K562 (cell line): ENCODE results near the gene CUL9. TPM values are rescaled to one million over a fixed set of nuclear protein-coding genes. Genes with fewer than 3 reads are reported as not detected.

Experiments used
- CBFB ChIP-seq: sonication (generic); formaldehyde crosslinking; IDR thresholded peaks from 2 replicates; pipeline ENCODE4 v1.4.0; 2020; ENCODE audit warnings: mild to moderate bottlenecking, missing genetic modification reagents
- CEBPB ChIP-seq: fragments of 450-650 bp; IDR thresholded peaks from 2 replicates; pipeline ENCODE4 v1.6.1; 2016; ENCODE audit warnings: missing genetic modification characterization, missing compliant biosample characterization
- CLOCK ChIP-seq: fragments of 250-450 bp; sonication (Bioruptor Pico); IDR thresholded peaks from 2 replicates; pipeline ENCODE4 v1.4.0; 2020; ENCODE audit warnings: mild to moderate bottlenecking, moderate library complexity, borderline replicate concordance
- E2F1 ChIP-seq: sonication (generic); formaldehyde crosslinking; IDR thresholded peaks from 2 replicates; pipeline ENCODE4 v1.8.1; 2023; ENCODE audit warnings: mild to moderate bottlenecking, missing genetic modification reagents, moderate library complexity
- HES1 ChIP-seq: fragments of 450-650 bp; IDR thresholded peaks from 2 replicates; pipeline ENCODE4 v1.6.1; 2016; ENCODE audit warnings: low read depth, mild to moderate bottlenecking, moderate library complexity
- HNRNPLL ChIP-seq: fragments of 200-400 bp; formaldehyde crosslinking; IDR thresholded peaks from 2 replicates; pipeline ENCODE4 v1.6.1; 2017; ENCODE audit warnings: low read length, low read depth, mild to moderate bottlenecking; ENCODE audit not compliant: poor library complexity, severe bottlenecking
- HNRNPUL1 ChIP-seq: fragments of 200-400 bp; formaldehyde crosslinking; IDR thresholded peaks from 2 replicates; pipeline ENCODE4 v1.6.1; 2017; ENCODE audit warnings: low read length
- JUNB ChIP-seq: fragments of 450-650 bp; formaldehyde crosslinking; conservative IDR thresholded peaks from 2 replicates; pipeline ENCODE4 v1.4.0; 2020; ENCODE audit warnings: mild to moderate bottlenecking
- MXI1 ChIP-seq: IDR thresholded peaks from 2 replicates; pipeline ENCODE4 v1.6.1; 2011; ENCODE audit warnings: low read depth, mild to moderate bottlenecking, improper control_type of control experiment, low read length
- OTX1 ChIP-seq: fragments of 450-650 bp; formaldehyde crosslinking; IDR thresholded peaks from 2 replicates; pipeline ENCODE4 v1.4.0; 2022; ENCODE audit warnings: mild to moderate bottlenecking
- PATZ1 ChIP-seq: fragments of 250-450 bp; sonication (Bioruptor Pico); IDR thresholded peaks from 2 replicates; pipeline ENCODE4 v1.5.0; 2020; ENCODE audit warnings: mild to moderate bottlenecking, borderline replicate concordance
- PHB2 ChIP-seq: fragments of 450-650 bp; IDR thresholded peaks from 2 replicates; pipeline ENCODE4 v1.6.1; 2017; ENCODE audit warnings: low read depth
- PHF8 ChIP-seq: fragments of 200-600 bp; sonication (generic); IDR thresholded peaks from 2 replicates; pipeline ENCODE4 v1.6.1; 2012; ENCODE audit warnings: mixed run types, mild to moderate bottlenecking, inconsistent platforms, low read length, moderate library complexity, borderline replicate concordance
- SIN3A ChIP-seq, 2 experiments: fragments of 150-350 bp in 1 of 2; IDR thresholded peaks; 2 replicates each; pipeline ENCODE4 v1.6.1; 2011 to 2016; ENCODE audit warnings: borderline replicate concordance in 2 of 2, low read depth in 2 of 2, low read length in 2 of 2, mild to moderate bottlenecking in 2 of 2, moderate library complexity in 2 of 2; ENCODE audit not compliant: control insufficient read depth in 1 of 2
- SPI1 ChIP-seq: IDR thresholded peaks from 2 replicates; pipeline ENCODE4 v1.6.1; 2011; ENCODE audit warnings: low read depth, low read length, control low read depth, borderline replicate concordance
- TAF7 ChIP-seq: fragments of 450-650 bp; IDR thresholded peaks from 2 replicates; pipeline ENCODE4 v1.6.1; 2016; ENCODE audit warnings: missing genetic modification characterization, missing compliant biosample characterization
- ZNF124 ChIP-seq: sonication (generic); formaldehyde crosslinking; IDR thresholded peaks from 2 replicates; pipeline ENCODE4 v1.8.1; 2022; ENCODE audit warnings: missing genetic modification reagents
- ZNF431 ChIP-seq: sonication (generic); formaldehyde crosslinking; IDR thresholded peaks from 2 replicates; pipeline ENCODE4 v1.8.0; 2022; ENCODE audit warnings: mild to moderate bottlenecking, missing genetic modification reagents
- polyA plus RNA-seq, 8 experiments: library from polyadenylated mRNA; depleted of rRNA in 4 of 8; stranded (reverse) in 5 of 8; unstranded in 3 of 8; fragments of >200 nt; fragmentation: Nextera tagmentation in 2 of 8; fragmentation: Illumina TruSeq in 1 of 8; extraction: Ambion mirVana in 2 of 8; extraction: Trizol in 1 of 8; gene quantifications; 2 replicates each; pipeline versions ENCODE4 v1.2.1 to v1.2.3, GENCODE V29; 2011 to 2014; ENCODE audit warnings: inconsistent platforms in 1 of 8, missing spikeins in 1 of 8
- total RNA-seq, 7 experiments: library from RNA; depleted of rRNA in 6 of 7; stranded (reverse); fragments of >200 nt in 6 of 7; fragmentation: Illumina TruSeq in 2 of 7; extraction: Trizol in 2 of 7; gene quantifications; 2 replicates each; pipeline versions ENCODE4 v1.2.1 to v1.2.3, GENCODE V29; 2011 to 2021; ENCODE audit warnings: low replicate concordance in 1 of 7

The CUL9 gene
- total and polyA plus RNA-seq, 9 of the 15 experiments (the other 6 are each of a cell fraction or from before 2014, with no cell fraction given) = 0.50 to 20.7 (median 6.6) TPM

GRCh38 chr6:43181942-43182860, at the start of gene CUL9 (continued):
- TF ChIP-seq PATZ1 = no peak
- TF ChIP-seq SIN3A (IDR thresholded peaks at IDR 0.05; ENCODE audit: borderline replicate concordance in 2 of 2, control insufficient read depth in 1 of 2, low read depth in 2 of 2, low read length in 2 of 2) = peak; percentile 81 to 84; a peak in 3 of 4 replicates
- TF ChIP-seq ZNF431 = peak; percentile 78
- no peak for TF ChIP-seq CEBPB (tag)
- peak; percentile 84; the same call in 1 of the 2 replicates for TF ChIP-seq E2F1 (CRISPR knock-in tag)
- peak; percentile 75; the same call in 1 of the 2 replicates for TF ChIP-seq OTX1 (CRISPR knock-in tag)
- peak; percentile 75; the same call in 1 of the 2 replicates for TF ChIP-seq PHF8
- TF ChIP-seq ZNF124 (CRISPR knock-in tag) = no peak
- peak; percentile 95 for TF ChIP-seq CBFB (CRISPR knock-in tag)
- peak; percentile 45; the same call in 1 of the 2 replicates for TF ChIP-seq TAF7
- no peak for TF ChIP-seq HNRNPUL1
- peak; percentile 68 for TF ChIP-seq HNRNPLL
- TF ChIP-seq HES1 = no peak
- no peak for TF ChIP-seq CLOCK (CRISPR knock-in tag)
- peak; percentile 46; the same call in 1 of the 2 replicates for TF ChIP-seq MXI1
- TF ChIP-seq JUNB (CRISPR knock-in tag) = no peak
- TF ChIP-seq PHB2 = no peak
- no peak for TF ChIP-seq SPI1
